Measurements from ENCODE around the gene MOB1B.

DNA sequence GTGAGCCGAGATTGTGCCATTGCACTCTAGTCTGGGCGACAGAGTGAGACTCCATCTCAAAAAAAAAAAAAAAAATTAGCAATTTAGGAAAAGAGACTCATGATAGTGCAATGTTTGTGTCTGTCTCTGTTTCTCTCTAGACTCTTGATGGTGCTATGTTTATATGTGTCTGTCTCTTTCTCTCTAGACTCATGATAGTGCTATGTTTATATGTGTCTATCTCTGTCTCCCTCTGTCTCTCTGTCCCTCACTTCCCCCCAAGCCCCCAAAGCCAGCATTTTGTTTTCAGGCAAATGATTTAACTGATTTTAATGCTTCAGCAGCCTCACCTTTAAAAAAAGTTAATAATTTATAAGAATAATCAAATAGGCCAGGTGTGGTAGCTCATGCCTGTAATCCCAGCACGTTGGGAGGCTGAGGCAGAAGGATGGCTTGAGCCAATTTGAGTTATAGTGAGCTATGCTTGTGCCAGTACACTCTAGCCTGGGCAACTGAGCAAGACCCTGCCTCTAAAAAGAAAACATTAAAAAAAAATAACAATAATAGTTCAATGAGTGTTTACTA lies 6.9 kb downstream of the MOB1B start:
- no peak for TF ChIP-seq POLR2A (IDR thresholded peaks at IDR 0.05)
- TF ChIP-seq, protein P1, sequence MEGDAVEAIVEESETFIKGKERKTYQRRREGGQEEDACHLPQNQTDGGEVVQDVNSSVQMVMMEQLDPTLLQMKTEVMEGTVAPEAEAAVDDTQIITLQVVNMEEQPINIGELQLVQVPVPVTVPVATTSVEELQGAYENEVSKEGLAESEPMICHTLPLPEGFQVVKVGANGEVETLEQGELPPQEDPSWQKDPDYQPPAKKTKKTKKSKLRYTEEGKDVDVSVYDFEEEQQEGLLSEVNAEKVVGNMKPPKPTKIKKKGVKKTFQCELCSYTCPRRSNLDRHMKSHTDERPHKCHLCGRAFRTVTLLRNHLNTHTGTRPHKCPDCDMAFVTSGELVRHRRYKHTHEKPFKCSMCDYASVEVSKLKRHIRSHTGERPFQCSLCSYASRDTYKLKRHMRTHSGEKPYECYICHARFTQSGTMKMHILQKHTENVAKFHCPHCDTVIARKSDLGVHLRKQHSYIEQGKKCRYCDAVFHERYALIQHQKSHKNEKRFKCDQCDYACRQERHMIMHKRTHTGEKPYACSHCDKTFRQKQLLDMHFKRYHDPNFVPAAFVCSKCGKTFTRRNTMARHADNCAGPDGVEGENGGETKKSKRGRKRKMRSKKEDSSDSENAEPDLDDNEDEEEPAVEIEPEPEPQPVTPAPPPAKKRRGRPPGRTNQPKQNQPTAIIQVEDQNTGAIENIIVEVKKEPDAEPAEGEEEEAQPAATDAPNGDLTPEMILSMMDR (IDR thresholded peaks at IDR 0.05) = no peak
